Esophagus muscularis mucosa (tissue), 4 donors: ENCODE results near the gene ITGA8. TPM values are rescaled to one million over a fixed set of nuclear protein-coding genes. Genes with fewer than 3 reads are reported as not detected.
"Not testable (repeated sequence)": the region's sequence is repeated elsewhere in the genome, so short reads cannot be mapped to it uniquely, and the experiment has no call there.

ENCODE experiments used
- DNase-seq: peaks from one replicate; pipeline ENCODE4 v3.0.0-alpha.2; 2017; ENCODE audit errors: extremely low spot score
- H3K27ac ChIP-seq, 4 donors: fragments of 200-600 bp; sonication (generic); replicated peaks in 1 of 4; 1 replicate in 3 of 4; 2 replicates in 1 of 4; pipeline ENCODE4 v1.5.1; 2016 to 2019; ENCODE audit warnings: mild to moderate bottlenecking in 1 of 4
- H3K27me3 ChIP-seq, 4 donors: fragments of 200-600 bp; sonication (generic); one replicate each; pipeline versions ENCODE4 v1.5.1 to v1.6.0; 2016 to 2019
- H3K36me3 ChIP-seq, 4 donors: fragments of 200-600 bp; sonication (generic); one replicate each; pipeline ENCODE4 v1.5.1; 2016 to 2019
- H3K4me1 ChIP-seq, 4 donors: fragments of 200-600 bp; sonication (generic); one replicate each; pipeline ENCODE4 v1.5.1; 2016 to 2019
- H3K4me3 ChIP-seq, 4 donors: fragments of 200-600 bp; sonication (generic); 1 replicate in 2 of 4; 2 replicates in 2 of 4; pipeline ENCODE4 v1.5.1; 2016 to 2019; ENCODE audit warnings: mild to moderate bottlenecking in 4 of 4, moderate library complexity in 1 of 4
- H3K9me3 ChIP-seq, 4 donors: fragments of 200-600 bp; sonication (generic); 1 replicate in 3 of 4; 2 replicates in 1 of 4; pipeline ENCODE4 v1.5.1; 2016 to 2019
- CTCF ChIP-seq, 3 experiments: fragments of 200-600 bp in 2 of 3; fragments of 450-650 bp in 1 of 3; sonication (generic) in 2 of 3; IDR thresholded peaks; one replicate each; pipeline ENCODE4 v1.5.1; 2017 to 2019; ENCODE audit warnings: antibody characterized with exemption in 3 of 3, mild to moderate bottlenecking in 2 of 3, moderate library complexity in 1 of 3
- EP300 ChIP-seq: sonication (generic); formaldehyde crosslinking; IDR thresholded peaks from one replicate; pipeline ENCODE4 v1.6.1; 2017; ENCODE audit warnings: antibody characterized with exemption
- POLR2A ChIP-seq: fragments of 450-650 bp; IDR thresholded peaks from one replicate; pipeline ENCODE4 v1.6.1; 2017; ENCODE audit warnings: antibody characterized with exemption, moderate library complexity, mild to moderate bottlenecking, low read depth
- POLR2AphosphoS5 ChIP-seq, 2 donors: sonication (generic); formaldehyde crosslinking; IDR thresholded peaks; one replicate each; pipeline ENCODE4 v1.6.1; 2017; ENCODE audit warnings: antibody characterized with exemption in 2 of 2
- WGBS: methylation state at CpG from one replicate; pipeline ENCODE4 v1.1.5; 2018; 5-methylcytosine and 5-hydroxymethylcytosine counted together
- intact Hi-C: fragments of 100-400 bp; cut with DNase I; formaldehyde crosslinking; loops from one replicate; pipeline ENCODE4 v1.15.1; 2023
- total RNA-seq, 4 donors: library from RNA; depleted of rRNA; stranded (reverse); fragments of >200 nt; gene quantifications; one replicate each; pipeline versions ENCODE4 v1.1.0 to v1.2.1, GENCODE V29; 2016

Gene ITGA8
- total RNA-seq, 4 donors from 2014 or later: 26.2 to 113 (median 50.4) TPM

GRCh38 chr10:15482156-15482555 lies 237.6 kb downstream of the ITGA8 start:
- Histone ChIP-seq H3K27me3 (no peaks in the 10 kb centered on the region), H3K36me3 (no peaks in the 10 kb centered on the region), H3K9me3 (no peaks in the 10 kb centered on the region), H3K4me1 (peaks cover 0 to 17% (median 15%) of the 10 kb centered on the region in 4 donors), H3K27ac (no peak overlapping the region), H3K4me3 (no peak overlapping the region)
- DNase-seq: no peak
- 52% methylated on average over 2 of the region's 2 CpGs for WGBS
- no peak for TF ChIP-seq POLR2AphosphoS5 (IDR thresholded peaks at IDR 0.05)
- no peak for TF ChIP-seq EP300
- no peak for TF ChIP-seq CTCF (IDR thresholded peaks at IDR 0.05)
- no peak for TF ChIP-seq POLR2A
- intact Hi-C loops: no loop called here

- Histone ChIP-seq H3K27ac (no peak overlapping the region), H3K4me1 (no peaks in the 10 kb centered on the region), H3K4me3 (no peak overlapping the region), H3K9me3 (no peaks in the 10 kb centered on the region), H3K27me3 (no peaks in the 10 kb centered on the region), H3K36me3 (no peaks in the 10 kb centered on the region)
- intact Hi-C loops: no loop called here
- TF ChIP-seq POLR2AphosphoS5 (IDR thresholded peaks at IDR 0.05) (no peak), POLR2A (no peak), EP300 (no peak), CTCF (IDR thresholded peaks at IDR 0.05) (no peak)
- no peak for DNase-seq
- WGBS: 65% methylated on average over 2 of the region's 2 CpGs
Measured at GRCh38 chr10:15478950-15479349, 240.8 kb downstream of the ITGA8 start.

GRCh38 chr10:15478429-15478828 lies 241.3 kb downstream of the ITGA8 start:
- no peak overlapping the region for H3K4me3 ChIP-seq
- H3K27ac ChIP-seq: no peak overlapping the region
- no peaks in the 10 kb centered on the region for H3K36me3 ChIP-seq
- intact Hi-C loops: no loop called here
- H3K9me3 ChIP-seq: no peaks in the 10 kb centered on the region
- DNase-seq: no peak
- no peaks in the 10 kb centered on the region for H3K27me3 ChIP-seq
- WGBS: 61% methylated on average over 6 of the region's 6 CpGs
- TF ChIP-seq EP300 (no peak), POLR2AphosphoS5 (IDR thresholded peaks at IDR 0.05) (no peak), CTCF (IDR thresholded peaks at IDR 0.05) (no peak), POLR2A (no peak)
- H3K4me1 ChIP-seq: no peaks in the 10 kb centered on the region

GRCh38 chr10:15476337-15476736 lies 243.4 kb downstream of the ITGA8 start:
- intact Hi-C loops: no loop called here
- no peaks in the 10 kb centered on the region for H3K36me3 ChIP-seq
- no peaks in the 10 kb centered on the region for H3K27me3 ChIP-seq
- H3K4me1 ChIP-seq: no peaks in the 10 kb centered on the region
- H3K9me3 ChIP-seq: no peaks in the 10 kb centered on the region
- TF ChIP-seq POLR2A (no peak), EP300 (no peak), CTCF (IDR thresholded peaks at IDR 0.05) (no peak), POLR2AphosphoS5 (IDR thresholded peaks at IDR 0.05) (no peak)
- 100% methylated on average over 4 of the region's 4 CpGs for WGBS
- no peak overlapping the region for H3K4me3 ChIP-seq
- no peak for DNase-seq
- no peak overlapping the region for H3K27ac ChIP-seq

- H3K4me1 ChIP-seq, H3K4me3 ChIP-seq, intact Hi-C loops, H3K9me3 ChIP-seq, H3K36me3 ChIP-seq, DNase-seq, H3K27ac ChIP-seq, H3K27me3 ChIP-seq: not testable (repeated sequence)
Measured at GRCh38 chr10:15475439-15475838, 244.3 kb downstream of the ITGA8 start.
